ENCODE data around the gene GLRA3. TPM values are rescaled to one million over a fixed set of nuclear protein-coding genes. Genes with fewer than 3 reads are reported as not detected.
A peak's percentile ranks its signal among the peaks of the same experiment; 100 is the strongest.
"Not testable (repeated sequence)": the region's sequence is repeated elsewhere in the genome, so short reads cannot be mapped to it uniquely, and the experiment has no call there.

The GLRA3 gene
- polyA plus RNA-seq, 10 donors, result not detected

GRCh38 chr4:174714393-174715211 lies 114.4 kb downstream of the GLRA3 start:
- DNase-seq, result no peak

DNA sequence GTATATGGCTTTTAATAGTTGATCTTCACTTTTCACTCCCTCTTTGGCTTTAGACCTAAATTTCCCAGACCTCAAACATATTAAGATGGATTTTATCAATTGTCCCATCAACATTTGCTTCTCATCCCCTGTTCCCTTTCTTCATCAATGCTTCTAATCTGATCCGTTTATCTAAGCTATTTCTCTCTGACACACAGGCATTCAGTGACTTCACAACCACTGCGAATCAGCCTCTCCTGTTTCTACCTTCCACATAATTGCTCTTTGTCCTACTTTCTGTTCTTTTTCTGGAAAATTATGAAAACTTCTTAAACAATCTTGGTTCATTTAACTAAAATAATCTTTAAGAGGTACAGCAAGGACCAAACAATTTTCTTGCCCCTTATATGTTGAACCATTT lies 115.2 kb downstream of the GLRA3 start:
- no peak for DNase-seq

DNA sequence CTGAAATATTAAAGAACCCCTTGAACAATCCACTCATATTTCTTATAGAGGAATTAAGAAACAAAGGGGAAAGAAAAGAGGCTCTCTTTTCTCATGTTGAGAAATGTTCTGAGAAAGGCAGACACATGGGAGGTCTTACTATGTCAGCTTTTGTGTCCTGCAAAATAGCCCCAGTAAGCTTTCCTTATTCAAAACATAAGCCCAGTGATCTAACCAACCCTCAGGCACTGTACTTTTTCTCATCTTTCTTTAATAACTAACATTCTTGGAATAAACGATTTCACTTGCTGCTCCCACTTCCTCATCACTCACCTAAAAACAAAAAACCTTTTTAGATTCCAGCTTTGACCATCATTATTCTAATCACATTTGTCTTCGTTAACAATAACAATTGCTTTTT lies 115.9 kb downstream of the GLRA3 start:
- no peak for DNase-seq

- DNase-seq, result peak in 1 of 3 donors; percentile 26
Measured at GRCh38 chr4:174709526-174709925, 119.5 kb downstream of the GLRA3 start.

DNA sequence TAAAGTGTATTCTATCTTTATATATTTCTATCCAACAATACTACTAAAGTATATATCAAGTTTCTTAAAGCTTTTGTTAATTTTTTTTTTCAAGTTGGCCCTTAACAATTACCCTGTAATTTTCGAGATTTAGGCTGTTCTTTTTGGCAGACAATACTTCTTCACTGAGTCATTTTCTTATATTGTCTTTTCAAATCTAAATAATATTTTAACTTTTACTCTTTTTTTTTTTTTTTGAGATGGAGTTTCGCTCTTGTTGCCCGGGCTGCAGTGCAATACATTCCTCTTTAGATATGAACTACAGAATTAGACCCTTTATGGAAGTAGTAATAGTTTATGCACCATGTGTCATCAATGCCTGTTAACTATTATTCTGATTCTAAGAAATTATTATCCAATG lies 120.7 kb downstream of the GLRA3 start:
- DNase-seq, result no peak

- peak in 1 of 3 donors; percentile 48 for DNase-seq
Measured at GRCh38 chr4:174707902-174708301, 121.1 kb downstream of the GLRA3 start.

- DNase-seq, result no peak
Measured at GRCh38 chr4:174707051-174707676, 121.9 kb downstream of the GLRA3 start.

DNA sequence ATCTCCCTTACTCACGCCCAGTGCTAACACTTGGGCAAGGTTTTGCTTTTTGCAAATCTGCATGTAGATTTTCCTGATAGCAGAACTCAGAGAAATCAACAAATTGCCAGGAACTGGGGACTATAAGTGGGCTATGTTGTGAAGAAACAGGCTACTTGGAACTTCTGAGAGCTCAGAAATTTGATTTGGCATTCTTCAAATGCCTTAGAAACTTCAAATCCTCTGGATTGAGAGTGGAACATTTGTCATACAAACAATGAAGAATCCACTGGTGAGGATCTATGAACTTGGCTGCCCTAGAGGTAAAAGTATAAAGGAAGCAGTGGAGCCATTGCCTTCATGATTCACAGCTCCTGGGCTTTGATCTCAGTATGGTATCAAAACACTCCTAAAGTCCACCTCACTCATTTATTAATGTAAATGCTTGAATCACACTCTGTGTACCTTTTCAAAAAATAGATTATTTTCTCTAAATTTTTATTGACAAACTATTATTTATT lies 126.0 kb downstream of the GLRA3 start:
- no peak for DNase-seq

DNA sequence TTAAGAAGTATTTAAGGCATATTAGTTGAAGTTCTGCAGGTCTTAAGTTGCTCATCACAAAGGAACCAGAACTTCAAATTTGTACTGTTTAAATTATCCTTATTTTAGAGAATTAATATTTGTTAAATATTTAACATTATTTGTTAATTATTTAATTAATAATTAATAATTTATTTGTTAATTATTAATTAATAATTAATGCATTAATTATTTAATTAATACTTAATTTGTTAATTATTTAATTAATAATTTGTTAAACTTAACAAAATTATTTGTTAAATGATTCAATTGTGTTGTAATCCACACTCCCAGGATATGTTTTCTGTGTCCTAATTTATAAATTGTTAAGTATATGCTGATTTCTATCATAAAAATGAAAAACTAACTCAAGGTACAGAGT lies 129.4 kb downstream of the GLRA3 start:
- DNase-seq, result no peak

DNA sequence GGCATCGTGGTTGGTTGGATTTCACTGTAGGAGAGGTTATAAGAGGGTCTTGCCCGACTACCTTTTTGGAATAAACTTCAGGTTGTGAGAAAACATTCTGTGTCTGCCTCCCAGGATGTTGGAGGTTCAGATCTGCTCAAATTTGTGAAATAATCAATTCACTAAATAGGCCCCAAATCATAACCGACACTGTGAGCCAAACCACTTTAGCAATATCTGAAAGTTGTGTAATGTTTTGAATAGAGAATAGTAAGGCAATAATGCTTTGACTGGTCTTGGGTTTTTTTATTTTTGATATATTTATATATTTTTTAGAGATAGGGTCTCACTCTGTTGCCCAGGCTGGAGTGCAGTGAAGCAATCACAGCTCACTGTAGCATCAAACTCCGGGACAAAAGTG lies 131.2 kb downstream of the GLRA3 start:
- DNase-seq, result no peak

DNA sequence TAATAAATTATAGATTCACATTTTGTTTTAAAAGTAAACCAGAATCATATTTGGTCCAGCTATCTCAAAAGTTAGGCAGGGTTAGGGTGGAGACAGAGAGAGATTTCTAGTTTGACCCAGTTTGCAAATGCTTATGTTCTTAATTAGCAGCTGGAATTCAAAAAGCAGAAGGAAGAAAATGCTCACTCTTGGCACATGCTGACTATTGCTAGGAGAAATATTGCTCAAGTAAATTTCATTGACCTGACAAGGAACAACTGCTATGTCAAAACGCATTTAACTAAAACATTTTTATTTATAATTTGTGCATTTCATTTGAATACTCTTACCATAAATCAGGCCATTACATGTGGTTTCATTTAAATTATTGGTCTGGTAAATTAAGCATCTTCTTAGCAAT lies 131.8 kb downstream of the GLRA3 start:
- peak; percentile 58 to 82 (median 74) for DNase-seq

GRCh38 chr4:174696657-174697056 lies 132.4 kb downstream of the GLRA3 start:
- DNase-seq, result peak in 1 of 3 donors; percentile 23

DNA sequence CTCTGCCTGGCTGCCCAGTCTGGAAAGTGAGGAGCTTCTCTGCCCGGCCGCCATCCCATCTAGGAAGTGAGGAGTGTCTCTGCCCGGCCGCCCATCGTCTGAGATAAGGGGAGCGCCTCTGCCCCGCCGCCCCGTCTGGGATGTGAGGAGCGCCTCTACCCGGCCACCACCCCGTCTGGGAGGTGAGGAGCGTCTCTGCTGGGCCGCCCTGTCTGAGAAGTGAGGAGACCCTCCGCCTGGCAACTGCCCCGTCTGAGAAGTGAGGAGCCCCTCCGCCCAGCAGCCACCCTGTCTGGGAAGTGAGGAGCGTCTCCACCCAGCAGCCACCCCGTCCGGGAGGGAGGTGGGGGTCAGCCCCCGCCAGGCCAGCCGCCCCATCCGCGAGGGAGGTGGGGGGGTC lies 137.2 kb downstream of the GLRA3 start:
- DNase-seq, result not testable (repeated sequence)

DNA sequence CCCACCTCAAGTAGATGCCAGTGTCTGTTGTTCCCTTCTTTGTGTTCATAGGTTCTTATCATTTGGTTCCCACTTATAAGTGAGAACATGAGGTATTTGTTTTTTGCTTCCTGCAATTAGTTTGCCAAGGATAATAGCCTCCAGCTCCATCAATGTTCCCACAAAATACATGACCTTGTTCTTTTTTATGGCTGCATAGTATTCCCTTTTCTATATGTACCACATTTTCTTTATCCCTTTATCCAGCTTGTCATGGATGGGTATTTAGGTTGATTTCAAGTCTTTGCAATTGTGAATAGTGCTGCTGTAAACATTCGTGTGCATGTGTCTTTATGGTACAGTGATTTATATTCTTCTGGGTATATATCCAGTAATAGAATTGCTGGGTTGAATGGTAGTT lies 138.4 kb downstream of the GLRA3 start:
- DNase-seq, result no peak

GRCh38 chr4:174689618-174690017 lies 139.4 kb downstream of the GLRA3 start:
- no peak for DNase-seq

DNA sequence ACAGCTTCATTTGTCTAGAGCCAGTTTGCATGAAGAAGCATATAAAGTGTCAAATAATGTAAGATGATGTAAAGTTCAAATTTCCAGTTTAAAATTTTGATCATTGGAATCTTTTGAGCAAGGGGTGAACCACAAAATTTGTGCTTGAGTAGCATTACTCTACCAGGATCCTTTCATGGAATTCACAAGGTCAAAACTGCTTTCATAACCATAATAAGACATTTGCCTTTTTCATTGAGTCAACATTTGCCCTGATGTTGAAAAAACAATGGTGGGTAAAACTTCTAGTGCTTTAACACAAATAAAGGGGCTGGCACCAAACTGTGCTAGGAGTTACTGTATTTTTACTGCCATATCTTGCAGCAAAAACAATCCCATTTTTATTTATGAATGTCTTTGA lies 142.2 kb downstream of the GLRA3 start:
- no peak for DNase-seq

DNA sequence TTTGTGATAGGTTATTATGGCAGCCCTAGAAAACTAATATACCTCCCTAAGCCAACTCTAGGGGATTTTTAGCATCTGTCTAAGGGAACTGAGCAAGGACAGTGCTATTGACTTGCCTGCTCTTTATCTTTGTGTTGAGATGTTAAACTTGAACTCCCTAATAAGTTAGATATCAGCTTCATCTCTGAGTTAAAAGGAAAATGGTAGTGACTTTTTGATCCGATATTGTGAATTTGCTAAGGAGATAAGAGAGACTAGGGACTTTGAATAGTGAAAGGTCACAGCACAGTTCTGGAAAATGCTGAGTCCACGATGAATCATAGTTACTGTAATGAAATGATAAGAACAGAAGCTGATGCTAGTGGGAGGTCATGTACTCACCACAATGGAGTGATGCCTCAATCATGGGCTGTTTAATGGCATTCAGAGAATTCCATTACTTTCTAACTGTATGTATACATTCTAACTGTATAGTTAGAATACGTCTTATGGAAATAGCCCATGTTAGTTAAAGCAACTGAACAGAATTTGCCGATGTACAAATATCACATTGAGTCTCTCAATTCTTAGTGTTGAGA lies 147.2 kb downstream of the GLRA3 start:
- DNase-seq, result peak in 1 of 3 donors; percentile 66

DNA sequence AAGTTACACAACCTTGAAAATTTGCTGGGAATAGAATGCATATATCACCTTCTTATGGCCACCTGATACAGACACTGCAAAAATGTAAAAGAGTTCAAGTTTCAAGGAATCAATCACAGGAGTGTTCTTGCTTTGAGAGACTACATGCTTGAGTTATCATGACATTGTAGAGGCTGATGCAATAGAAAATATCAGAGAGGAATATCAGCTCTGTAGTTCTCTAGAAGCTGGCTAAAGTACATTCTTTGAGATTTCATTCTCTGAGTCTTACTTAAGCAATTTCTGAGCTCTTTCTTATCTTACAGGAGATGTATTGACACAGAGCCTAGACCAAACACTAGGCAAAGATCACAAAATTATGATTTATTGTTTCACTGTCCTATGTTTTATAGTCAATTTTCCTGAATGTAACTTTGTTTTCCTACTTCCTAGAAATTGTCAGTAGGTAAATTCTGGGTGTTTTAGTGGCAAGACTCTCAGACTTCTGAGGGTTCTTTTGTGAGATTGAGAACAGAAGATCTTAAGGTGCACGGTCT lies 154.7 kb downstream of the GLRA3 start:
- DNase-seq, result no peak

DNA sequence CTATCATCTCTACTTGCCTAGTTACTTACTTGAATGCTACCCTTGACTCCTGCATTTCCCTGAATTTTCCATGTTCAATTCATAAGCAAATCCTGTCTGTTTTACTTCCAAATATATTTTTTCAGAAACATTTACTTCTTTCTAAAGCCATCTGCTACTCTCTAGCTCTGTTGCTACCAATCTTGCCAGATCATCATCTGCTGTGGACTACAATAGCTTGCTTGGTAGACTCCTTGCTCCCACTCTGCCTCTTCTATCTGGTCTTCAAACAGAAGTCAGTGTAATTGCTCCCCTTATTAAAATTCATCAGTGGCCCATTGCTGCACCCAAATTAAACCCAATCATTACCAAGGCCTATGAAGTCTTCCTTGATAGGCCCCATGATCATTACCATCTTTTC lies 155.2 kb downstream of the GLRA3 start:
- no peak for DNase-seq

GRCh38 chr4:174672276-174672675 lies 156.8 kb downstream of the GLRA3 start:
- no peak for DNase-seq

GRCh38 chr4:174669270-174669669 lies 159.8 kb downstream of the GLRA3 start:
- DNase-seq, result peak in 1 of 3 donors; percentile 79

- DNase-seq, result no peak
Measured at GRCh38 chr4:174665799-174666198, 163.2 kb downstream of the GLRA3 start.

GRCh38 chr4:174663216-174663615 lies 165.8 kb downstream of the GLRA3 start:
- peak in 2 of 3 donors; percentile 32 to 68 for DNase-seq

Measured in muscle of back (tissue), 11 donors.